Germinal center (tissue), 1 donor: Measurements from ENCODE around the gene PPP2R5C.
"Not testable (repeated sequence)": the region's sequence is repeated elsewhere in the genome, so short reads cannot be mapped to it uniquely, and the experiment has no call there.

Experiments
- DNase-seq: peaks from one replicate; pipeline ENCODE4 v3.0.0; 2012; ENCODE audit warnings: mixed read lengths, low spot score

PPP2R5C gene

GRCh38 chr14:101781240-101782061 is 19.9 kb downstream of the PPP2R5C start:
- peak; percentile 46 for DNase-seq

- no peak for DNase-seq
Observed at GRCh38 chr14:101783260-101784016, 21.9 kb downstream of the PPP2R5C start.

- DNase-seq = no peak
Observed at GRCh38 chr14:101784631-101785030, 23.1 kb downstream of the PPP2R5C start.

- DNase-seq = no peak
Observed at GRCh38 chr14:101788016-101788635, 26.6 kb downstream of the PPP2R5C start.

GRCh38 chr14:101789222-101789621 is 27.7 kb downstream of the PPP2R5C start:
- no peak for DNase-seq

- DNase-seq = no peak
Observed at GRCh38 chr14:101790232-101790631, 28.7 kb downstream of the PPP2R5C start.

GRCh38 chr14:101791919-101792572 is 30.5 kb downstream of the PPP2R5C start:
- no peak for DNase-seq

GRCh38 chr14:101796016-101796415 is 34.5 kb downstream of the PPP2R5C start:
- DNase-seq = no peak

- no peak for DNase-seq
Observed at GRCh38 chr14:101796479-101796878, 35.0 kb downstream of the PPP2R5C start.

- DNase-seq = no peak
Observed at GRCh38 chr14:101797856-101798255, 36.3 kb downstream of the PPP2R5C start.

GRCh38 chr14:101804373-101804772 is 42.9 kb downstream of the PPP2R5C start:
- not testable (repeated sequence) for DNase-seq

- not testable (repeated sequence) for DNase-seq
Observed at GRCh38 chr14:101806252-101806651, 44.7 kb downstream of the PPP2R5C start.

- no peak for DNase-seq
Observed at GRCh38 chr14:101808020-101808641, 46.6 kb downstream of the PPP2R5C start.

GRCh38 chr14:101808894-101809670 is 47.6 kb downstream of the PPP2R5C start:
- DNase-seq = no peak

GRCh38 chr14:101809671-101810514 is 48.4 kb downstream of the PPP2R5C start:
- peak; percentile 84 for DNase-seq

- DNase-seq = no peak
Observed at GRCh38 chr14:101810897-101811621, 49.5 kb downstream of the PPP2R5C start.

GRCh38 chr14:101812071-101812470 is 50.6 kb downstream of the PPP2R5C start:
- DNase-seq = no peak

- no peak for DNase-seq
Observed at GRCh38 chr14:101813171-101813759, 51.8 kb downstream of the PPP2R5C start.

GRCh38 chr14:101813833-101814232 is 52.3 kb downstream of the PPP2R5C start:
- no peak for DNase-seq
